GM06990 (cell line): ENCODE results near the gene MOCOS.

ENCODE experiments used
- DNase-seq: peaks from one replicate; pipeline ENCODE4 v3.0.0-alpha.2; 2011; ENCODE audit not compliant: insufficient read length; ENCODE audit errors: extremely low read depth
- H3K27me3 ChIP-seq: replicated peaks from 2 replicates; pipeline ENCODE4 v1.6.0; 2011; ENCODE audit warnings: low read length; ENCODE audit not compliant: control insufficient read depth, insufficient read depth
- H3K36me3 ChIP-seq: 2 replicates; pipeline ENCODE4 v1.5.1; 2011; ENCODE audit warnings: low read length; ENCODE audit not compliant: control insufficient read depth, insufficient read depth
- H3K4me3 ChIP-seq: replicated peaks from 2 replicates; pipeline ENCODE4 v1.5.1; 2011; ENCODE audit warnings: low read depth, mild to moderate bottlenecking, control low read depth, low read length
- TF ChIP-seq, protein P1 (sequence below): IDR thresholded peaks from 2 replicates; pipeline ENCODE4 v1.5.1; 2011; ENCODE audit warnings: low read length, control low read depth, mild to moderate bottlenecking, inconsistent platforms; ENCODE audit not compliant: insufficient read depth, poor library complexity, severe bottlenecking

MOCOS gene

GRCh38 chr18:36179562-36180355 lies 7.5 kb upstream of the MOCOS start:
- no peak for DNase-seq
- TF ChIP-seq, protein P1, sequence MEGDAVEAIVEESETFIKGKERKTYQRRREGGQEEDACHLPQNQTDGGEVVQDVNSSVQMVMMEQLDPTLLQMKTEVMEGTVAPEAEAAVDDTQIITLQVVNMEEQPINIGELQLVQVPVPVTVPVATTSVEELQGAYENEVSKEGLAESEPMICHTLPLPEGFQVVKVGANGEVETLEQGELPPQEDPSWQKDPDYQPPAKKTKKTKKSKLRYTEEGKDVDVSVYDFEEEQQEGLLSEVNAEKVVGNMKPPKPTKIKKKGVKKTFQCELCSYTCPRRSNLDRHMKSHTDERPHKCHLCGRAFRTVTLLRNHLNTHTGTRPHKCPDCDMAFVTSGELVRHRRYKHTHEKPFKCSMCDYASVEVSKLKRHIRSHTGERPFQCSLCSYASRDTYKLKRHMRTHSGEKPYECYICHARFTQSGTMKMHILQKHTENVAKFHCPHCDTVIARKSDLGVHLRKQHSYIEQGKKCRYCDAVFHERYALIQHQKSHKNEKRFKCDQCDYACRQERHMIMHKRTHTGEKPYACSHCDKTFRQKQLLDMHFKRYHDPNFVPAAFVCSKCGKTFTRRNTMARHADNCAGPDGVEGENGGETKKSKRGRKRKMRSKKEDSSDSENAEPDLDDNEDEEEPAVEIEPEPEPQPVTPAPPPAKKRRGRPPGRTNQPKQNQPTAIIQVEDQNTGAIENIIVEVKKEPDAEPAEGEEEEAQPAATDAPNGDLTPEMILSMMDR, result no peak
- H3K4me3 ChIP-seq, result no peak overlapping the region

DNA sequence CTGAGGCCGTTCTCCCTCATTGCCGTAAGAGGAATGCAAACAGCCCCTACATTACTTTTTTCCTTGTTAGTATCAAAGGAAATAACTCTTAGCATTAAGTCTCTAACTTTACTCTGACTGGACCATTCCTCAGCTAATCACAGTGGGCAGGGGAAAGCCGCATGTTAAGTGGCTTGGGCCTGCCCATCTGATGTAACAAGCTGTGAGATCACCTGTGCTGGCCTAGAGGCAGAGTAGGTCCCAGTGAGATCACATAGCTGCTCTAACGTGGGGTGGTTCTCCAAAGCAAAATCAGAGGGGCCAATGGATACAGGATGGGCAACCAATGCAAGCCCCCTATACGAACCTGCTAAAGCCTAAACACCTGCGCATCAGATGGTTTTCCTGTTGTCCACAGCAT lies 5.9 kb upstream of the MOCOS start:
- H3K27me3 ChIP-seq, result no peaks in the 10 kb centered on the region
- no peak for DNase-seq
- TF ChIP-seq, protein P1, result no peak
- H3K4me3 ChIP-seq, result no peak overlapping the region
- H3K36me3 ChIP-seq, result peaks cover 2% of the 10 kb centered on the region

More at GRCh38 chr18:36179562-36180355, 7.5 kb upstream of the MOCOS start:
- Histone ChIP-seq H3K27me3 (no peaks in the 10 kb centered on the region), H3K36me3 (peaks cover 5% of the 10 kb centered on the region)

GRCh38 chr18:36181898-36182506 lies 5.3 kb upstream of the MOCOS start:
- peaks cover 2% of the 10 kb centered on the region for H3K36me3 ChIP-seq
- DNase-seq, result no peak

DNA sequence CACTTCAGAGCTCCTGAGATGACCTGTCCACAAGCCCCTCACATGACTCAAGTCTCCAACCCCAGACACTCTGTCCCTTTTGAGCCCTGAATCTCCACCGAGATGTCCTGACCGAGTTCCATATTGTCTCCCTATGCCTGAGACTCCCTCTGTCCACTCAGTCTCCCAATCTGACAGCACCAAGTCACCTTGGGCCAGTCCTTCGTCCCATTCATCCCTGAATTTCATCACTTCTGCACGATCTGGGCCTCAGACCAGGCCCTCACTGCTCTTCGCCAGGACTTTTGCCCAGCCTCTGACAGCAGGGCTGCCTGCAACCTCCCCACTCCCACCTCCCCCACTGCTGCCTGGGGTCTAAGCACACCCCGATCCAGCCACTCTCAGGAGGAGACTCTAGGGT lies 4.3 kb upstream of the MOCOS start:
- H3K4me3 ChIP-seq, result no peak overlapping the region
- TF ChIP-seq, protein P1, result no peak
- DNase-seq, result no peak

More at GRCh38 chr18:36181898-36182506, 5.3 kb upstream of the MOCOS start:
- Histone ChIP-seq H3K4me3 (no peak overlapping the region), H3K27me3 (no peaks in the 10 kb centered on the region)
- TF ChIP-seq, protein P1, result no peak

DNA sequence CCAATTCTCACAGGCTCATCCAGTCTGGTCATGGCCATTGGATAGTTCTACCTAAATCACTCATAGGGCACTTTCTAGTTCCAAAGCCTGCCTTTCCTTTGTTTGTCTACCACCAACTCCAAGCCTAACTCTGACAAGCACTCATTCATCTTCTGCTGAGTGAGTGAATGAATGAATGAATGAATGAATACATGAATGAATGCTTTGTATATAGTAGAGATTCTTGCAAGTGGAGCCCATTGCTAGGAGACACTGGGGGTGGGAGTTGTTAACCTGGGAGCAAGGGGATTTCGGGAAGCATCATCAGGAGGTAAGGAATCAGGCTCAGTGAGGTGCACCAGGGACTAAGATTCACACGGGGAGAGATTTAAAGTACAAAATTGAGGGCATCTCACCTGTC lies 3.3 kb upstream of the MOCOS start:
- TF ChIP-seq, protein P1, result no peak
- Histone ChIP-seq H3K4me3 (no peak overlapping the region), H3K36me3 (no peaks in the 10 kb centered on the region), H3K27me3 (no peaks in the 10 kb centered on the region)
- DNase-seq, result no peak

More for the DNA sequence above, 4.3 kb upstream of the MOCOS start:
- no peaks in the 10 kb centered on the region for H3K27me3 ChIP-seq
- H3K36me3 ChIP-seq, result peaks cover under 1% of the 10 kb centered on the region
